ENCODE results near the gene MYL3.

The MYL3 gene

GRCh38 chr3:46883054-46883829, 20.0 kb upstream of the MYL3 start:
- peak; percentile 61 for DNase-seq (ENCODE audit: low read depth, low spot score)

- peak; percentile 51 for DNase-seq (ENCODE audit: low read depth, low spot score)
Measured at GRCh38 chr3:46882377-46883053, 19.3 kb upstream of the MYL3 start.

GRCh38 chr3:46881596-46882376, 18.5 kb upstream of the MYL3 start:
- peak; percentile 31 for DNase-seq (ENCODE audit: low read depth, low spot score)

- no peak for DNase-seq (ENCODE audit: low read depth, low spot score)
Measured at GRCh38 chr3:46880884-46881595, 17.8 kb upstream of the MYL3 start.

GRCh38 chr3:46878781-46879436, 15.7 kb upstream of the MYL3 start:
- no peak for DNase-seq (ENCODE audit: low read depth, low spot score)

- DNase-seq (ENCODE audit: low read depth, low spot score), result no peak
Measured at GRCh38 chr3:46877406-46878125, 14.3 kb upstream of the MYL3 start, which contains the start of gene PTH1R. PTH1R (plus strand) TSS chr3:46877721; CDS start chr3:46883560, 5,839 bp downstream.

GRCh38 chr3:46876313-46877300, 13.4 kb upstream of the MYL3 start:
- no peak for DNase-seq (ENCODE audit: low read depth, low spot score)

- no peak for DNase-seq (ENCODE audit: low read depth, low spot score)
Measured at GRCh38 chr3:46875560-46875959, 12.3 kb upstream of the MYL3 start.

GRCh38 chr3:46874430-46874829, 11.2 kb upstream of the MYL3 start:
- peak; percentile 31 for DNase-seq (ENCODE audit: low read depth, low spot score)

- no peak for DNase-seq (ENCODE audit: low read depth, low spot score)
Measured at GRCh38 chr3:46873521-46873920, 10.3 kb upstream of the MYL3 start.

- DNase-seq (ENCODE audit: low read depth, low spot score), result no peak
Measured at GRCh38 chr3:46871222-46871621, 8.0 kb upstream of the MYL3 start.

- no peak for DNase-seq (ENCODE audit: low read depth, low spot score)
Measured at GRCh38 chr3:46870651-46871050, 7.4 kb upstream of the MYL3 start.

- DNase-seq (ENCODE audit: low read depth, low spot score), result no peak
Measured at GRCh38 chr3:46869440-46869839, 6.2 kb upstream of the MYL3 start.

- DNase-seq (ENCODE audit: low read depth, low spot score), result no peak
Measured at GRCh38 chr3:46868948-46869347, 5.7 kb upstream of the MYL3 start.

- DNase-seq (ENCODE audit: low read depth, low spot score), result no peak
Measured at GRCh38 chr3:46868287-46868686, 5.0 kb upstream of the MYL3 start.

- DNase-seq (ENCODE audit: low read depth, low spot score), result peak; percentile 47
Measured at GRCh38 chr3:46867550-46867898, 4.3 kb upstream of the MYL3 start.

- peak; percentile 66 for DNase-seq (ENCODE audit: low read depth, low spot score)
Measured at GRCh38 chr3:46866720-46867549, 3.7 kb upstream of the MYL3 start.

GRCh38 chr3:46866032-46866595, 2.9 kb upstream of the MYL3 start:
- no peak for DNase-seq (ENCODE audit: low read depth, low spot score)
